HepG2 (cell line): ENCODE measurements around the gene COPS6. TPM values are rescaled to one million over a fixed set of nuclear protein-coding genes. Genes with fewer than 3 reads are reported as not detected.

Experiments
- ATRX ChIP-seq: sonication (generic); formaldehyde crosslinking; IDR thresholded peaks from 2 replicates; pipeline ENCODE4 v1.4.0; 2020; ENCODE audit warnings: missing genetic modification reagents, borderline replicate concordance
- E2F1 ChIP-seq: sonication (generic); formaldehyde crosslinking; IDR thresholded peaks from 2 replicates; pipeline ENCODE4 v1.5.0; 2020; ENCODE audit warnings: missing genetic modification reagents
- MBNL3 ChIP-seq: fragments of 250-450 bp; sonication (Bioruptor Pico); conservative IDR thresholded peaks from 2 replicates; pipeline ENCODE4 v1.8.0; 2022; ENCODE audit warnings: mild to moderate bottlenecking, inconsistent platforms
- MYC ChIP-seq: sonication (generic); formaldehyde crosslinking; IDR thresholded peaks from 2 replicates; pipeline ENCODE4 v1.9.0; 2021; ENCODE audit warnings: missing genetic modification reagents, borderline replicate concordance
- RARA ChIP-seq: IDR thresholded peaks from 2 replicates; pipeline ENCODE4 v1.6.1; 2016; ENCODE audit warnings: missing genetic modification reagents, missing compliant biosample characterization
- SAP130 ChIP-seq: IDR thresholded peaks from 2 replicates; pipeline ENCODE4 v1.6.1; 2016; ENCODE audit warnings: low read depth
- TERF1 ChIP-seq: sonication (generic); formaldehyde crosslinking; IDR thresholded peaks from 2 replicates; pipeline ENCODE4 v1.8.0; 2022; ENCODE audit warnings: mild to moderate bottlenecking, missing genetic modification reagents, moderate library complexity
- TSC22D2 ChIP-seq: sonication (generic); formaldehyde crosslinking; IDR thresholded peaks from 2 replicates; pipeline ENCODE4 v1.5.1; 2020; ENCODE audit warnings: missing genetic modification reagents, mild to moderate bottlenecking, borderline replicate concordance
- ZNF674 ChIP-seq: sonication (generic); formaldehyde crosslinking; IDR thresholded peaks from 2 replicates; pipeline ENCODE4 v1.5.0; 2020; ENCODE audit warnings: low read depth, mild to moderate bottlenecking, missing genetic modification reagents
- ZNF766 ChIP-seq: sonication (generic); formaldehyde crosslinking; IDR thresholded peaks from 2 replicates; pipeline ENCODE4 v1.5.0; 2020; ENCODE audit warnings: missing genetic modification reagents, borderline replicate concordance
- ZNF850 ChIP-seq: sonication (generic); formaldehyde crosslinking; conservative IDR thresholded peaks from 2 replicates; pipeline ENCODE4 v1.9.0; 2021; ENCODE audit warnings: mild to moderate bottlenecking, missing genetic modification reagents
- polyA plus RNA-seq, 8 experiments: library from polyadenylated mRNA; depleted of rRNA in 3 of 8; stranded (reverse) in 7 of 8; unstranded in 1 of 8; fragments of >200 nt; fragmentation: Illumina TruSeq in 4 of 8; extraction: Trizol in 4 of 8; gene quantifications; 2 replicates each; pipeline versions ENCODE4 v1.2.1 to v1.2.3, GENCODE V29; 2011 to 2016; ENCODE audit warnings: low read depth in 4 of 8, missing spikeins in 1 of 8, mixed read lengths in 1 of 8; ENCODE audit not compliant: insufficient read depth in 1 of 8
- total RNA-seq, 5 experiments: library from RNA; depleted of rRNA; stranded (reverse); fragments of >200 nt; fragmentation: Illumina TruSeq; extraction: Trizol; gene quantifications; 2 replicates each; pipeline ENCODE4 v1.2.3, GENCODE V29; 2016; ENCODE audit warnings: low read depth in 1 of 5
- TF ChIP-seq, protein P1 (sequence below): sonication (generic); formaldehyde crosslinking; conservative IDR thresholded peaks from 2 replicates; pipeline ENCODE4 v1.4.0; 2020; ENCODE audit warnings: missing genetic modification reagents
- TF ChIP-seq, protein P2 (sequence below), 2 experiments: fragments of 450-650 bp in 1 of 2; sonication (generic) in 1 of 2; formaldehyde crosslinking in 1 of 2; IDR thresholded peaks; 2 replicates each; pipeline versions ENCODE4 v1.6.1 to v1.8.0; 2016 to 2022; ENCODE audit warnings: antibody characterized with exemption in 1 of 2, mild to moderate bottlenecking in 1 of 2, missing genetic modification reagents in 1 of 2

COPS6 gene
- total and polyA plus RNA-seq, 2 of the 13 experiments (the other 11 are each of a cell fraction or from before 2014, with no cell fraction given): 33.4 to 117 TPM

DNA sequence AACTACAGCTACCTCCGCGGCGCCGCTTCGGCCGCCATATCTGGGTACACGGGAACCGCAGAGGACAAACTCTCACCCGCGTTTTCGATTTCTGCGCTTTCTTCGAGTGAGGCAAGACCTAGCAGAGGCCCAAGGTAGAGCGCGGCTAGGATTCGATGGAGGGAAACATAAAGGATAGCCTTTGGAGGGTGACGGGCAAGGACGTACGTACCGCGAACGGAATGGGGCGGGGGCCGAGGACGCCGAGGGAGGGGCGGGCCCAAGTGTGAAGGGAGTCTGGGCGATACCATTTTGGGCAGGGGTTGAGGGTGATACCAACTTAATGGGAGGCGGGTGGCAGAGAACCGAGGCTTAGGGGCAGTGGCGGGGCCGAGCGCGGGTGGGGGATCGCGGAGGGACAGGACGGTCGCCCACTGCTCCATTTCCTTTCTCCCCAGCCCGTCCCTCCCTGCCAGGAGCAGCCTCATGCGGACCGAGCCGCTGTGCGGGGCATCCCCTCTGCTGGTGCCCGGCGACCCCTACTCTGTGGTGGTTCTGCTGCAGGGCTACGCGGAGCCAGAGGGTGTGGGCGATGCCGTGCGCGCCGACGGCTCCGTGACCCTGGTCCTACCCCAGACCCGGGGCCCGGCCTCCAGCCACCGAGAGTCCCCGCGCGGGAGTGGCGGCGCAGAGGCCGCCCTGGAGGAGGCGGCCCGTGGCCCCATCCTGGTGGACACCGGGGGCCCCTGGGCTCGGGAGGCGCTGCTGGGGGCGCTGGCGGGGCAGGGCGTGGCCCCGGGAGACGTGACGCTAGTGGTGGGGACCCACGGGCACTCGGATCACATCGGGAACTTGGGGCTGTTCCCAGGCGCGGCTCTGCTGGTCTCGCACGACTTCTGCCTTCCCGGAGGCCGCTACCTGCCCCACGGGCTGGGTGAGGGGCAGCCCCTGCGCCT, 38.4 kb downstream of the COPS6 start, which contains the start of gene MBLAC1 (continued):
- TF ChIP-seq E2F1 (CRISPR knock-in tag) (peak; percentile 52; the same call in 1 of the 2 replicates), SAP130 (peak; percentile 77; the same call in 1 of the 2 replicates), ZNF850 (peak; percentile 74; the same call in 1 of the 2 replicates), TSC22D2 (CRISPR knock-in tag) (0 out of 2 replicates have a peak, but pooled peaks have one; percentile 8), MBNL3 (CRISPR knock-in tag) (no peak), MYC (CRISPR knock-in tag) (peak; percentile 40; the same call in 1 of the 2 replicates), ZNF674 (CRISPR knock-in tag) (0 out of 2 replicates have a peak, but pooled peaks have one; percentile 86), ATRX (no peak), RARA (0 out of 2 replicates have a peak, but pooled peaks have one; percentile 6), TERF1 (CRISPR knock-in tag) (peak; percentile 80; the same call in 1 of the 2 replicates), ZNF766 (CRISPR knock-in tag) (0 out of 2 replicates have a peak, but pooled peaks have one; percentile 9)
- TF ChIP-seq, protein P1, sequence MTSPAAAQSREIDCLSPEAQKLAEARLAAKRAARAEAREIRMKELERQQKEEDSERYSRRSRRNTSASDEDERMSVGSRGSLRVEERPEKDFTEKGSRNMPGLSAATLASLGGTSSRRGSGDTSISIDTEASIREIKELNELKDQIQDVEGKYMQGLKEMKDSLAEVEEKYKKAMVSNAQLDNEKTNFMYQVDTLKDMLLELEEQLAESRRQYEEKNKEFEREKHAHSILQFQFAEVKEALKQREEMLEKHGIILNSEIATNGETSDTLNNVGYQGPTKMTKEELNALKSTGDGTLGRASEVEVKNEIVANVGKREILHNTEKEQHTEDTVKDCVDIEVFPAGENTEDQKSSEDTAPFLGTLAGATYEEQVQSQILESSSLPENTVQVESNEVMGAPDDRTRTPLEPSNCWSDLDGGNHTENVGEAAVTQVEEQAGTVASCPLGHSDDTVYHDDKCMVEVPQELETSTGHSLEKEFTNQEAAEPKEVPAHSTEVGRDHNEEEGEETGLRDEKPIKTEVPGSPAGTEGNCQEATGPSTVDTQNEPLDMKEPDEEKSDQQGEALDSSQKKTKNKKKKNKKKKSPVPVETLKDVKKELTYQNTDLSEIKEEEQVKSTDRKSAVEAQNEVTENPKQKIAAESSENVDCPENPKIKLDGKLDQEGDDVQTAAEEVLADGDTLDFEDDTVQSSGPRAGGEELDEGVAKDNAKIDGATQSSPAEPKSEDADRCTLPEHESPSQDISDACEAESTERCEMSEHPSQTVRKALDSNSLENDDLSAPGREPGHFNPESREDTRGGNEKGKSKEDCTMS: no peak
- TF ChIP-seq, protein P2, sequence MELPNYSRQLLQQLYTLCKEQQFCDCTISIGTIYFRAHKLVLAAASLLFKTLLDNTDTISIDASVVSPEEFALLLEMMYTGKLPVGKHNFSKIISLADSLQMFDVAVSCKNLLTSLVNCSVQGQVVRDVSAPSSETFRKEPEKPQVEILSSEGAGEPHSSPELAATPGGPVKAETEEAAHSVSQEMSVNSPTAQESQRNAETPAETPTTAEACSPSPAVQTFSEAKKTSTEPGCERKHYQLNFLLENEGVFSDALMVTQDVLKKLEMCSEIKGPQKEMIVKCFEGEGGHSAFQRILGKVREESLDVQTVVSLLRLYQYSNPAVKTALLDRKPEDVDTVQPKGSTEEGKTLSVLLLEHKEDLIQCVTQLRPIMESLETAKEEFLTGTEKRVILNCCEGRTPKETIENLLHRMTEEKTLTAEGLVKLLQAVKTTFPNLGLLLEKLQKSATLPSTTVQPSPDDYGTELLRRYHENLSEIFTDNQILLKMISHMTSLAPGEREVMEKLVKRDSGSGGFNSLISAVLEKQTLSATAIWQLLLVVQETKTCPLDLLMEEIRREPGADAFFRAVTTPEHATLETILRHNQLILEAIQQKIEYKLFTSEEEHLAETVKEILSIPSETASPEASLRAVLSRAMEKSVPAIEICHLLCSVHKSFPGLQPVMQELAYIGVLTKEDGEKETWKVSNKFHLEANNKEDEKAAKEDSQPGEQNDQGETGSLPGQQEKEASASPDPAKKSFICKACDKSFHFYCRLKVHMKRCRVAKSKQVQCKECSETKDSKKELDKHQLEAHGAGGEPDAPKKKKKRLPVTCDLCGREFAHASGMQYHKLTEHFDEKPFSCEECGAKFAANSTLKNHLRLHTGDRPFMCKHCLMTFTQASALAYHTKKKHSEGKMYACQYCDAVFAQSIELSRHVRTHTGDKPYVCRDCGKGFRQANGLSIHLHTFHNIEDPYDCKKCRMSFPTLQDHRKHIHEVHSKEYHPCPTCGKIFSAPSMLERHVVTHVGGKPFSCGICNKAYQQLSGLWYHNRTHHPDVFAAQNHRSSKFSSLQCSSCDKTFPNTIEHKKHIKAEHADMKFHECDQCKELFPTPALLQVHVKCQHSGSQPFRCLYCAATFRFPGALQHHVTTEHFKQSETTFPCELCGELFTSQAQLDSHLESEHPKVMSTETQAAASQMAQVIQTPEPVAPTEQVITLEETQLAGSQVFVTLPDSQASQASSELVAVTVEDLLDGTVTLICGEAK (IDR thresholded peaks at IDR 0.05): no peak
- TF ChIP-seq, protein P2 (CRISPR knock-in tag; IDR thresholded peaks at IDR 0.05): peak; percentile 17
